Suprapubic skin (tissue), 3 donors: ENCODE data around the gene LPP.

ENCODE experiments used
- CTCF ChIP-seq, 2 donors: fragments of 200-600 bp in 1 of 2; fragments of 450-650 bp in 1 of 2; sonication (generic) in 1 of 2; IDR thresholded peaks; one replicate each; pipeline ENCODE4 v1.5.1; 2016 to 2019; ENCODE audit warnings: antibody characterized with exemption in 2 of 2, mild to moderate bottlenecking in 1 of 2, moderate library complexity in 1 of 2
- EP300 ChIP-seq: sonication (generic); formaldehyde crosslinking; IDR thresholded peaks from one replicate; pipeline ENCODE4 v1.6.1; 2017; ENCODE audit warnings: antibody characterized with exemption

DNA sequence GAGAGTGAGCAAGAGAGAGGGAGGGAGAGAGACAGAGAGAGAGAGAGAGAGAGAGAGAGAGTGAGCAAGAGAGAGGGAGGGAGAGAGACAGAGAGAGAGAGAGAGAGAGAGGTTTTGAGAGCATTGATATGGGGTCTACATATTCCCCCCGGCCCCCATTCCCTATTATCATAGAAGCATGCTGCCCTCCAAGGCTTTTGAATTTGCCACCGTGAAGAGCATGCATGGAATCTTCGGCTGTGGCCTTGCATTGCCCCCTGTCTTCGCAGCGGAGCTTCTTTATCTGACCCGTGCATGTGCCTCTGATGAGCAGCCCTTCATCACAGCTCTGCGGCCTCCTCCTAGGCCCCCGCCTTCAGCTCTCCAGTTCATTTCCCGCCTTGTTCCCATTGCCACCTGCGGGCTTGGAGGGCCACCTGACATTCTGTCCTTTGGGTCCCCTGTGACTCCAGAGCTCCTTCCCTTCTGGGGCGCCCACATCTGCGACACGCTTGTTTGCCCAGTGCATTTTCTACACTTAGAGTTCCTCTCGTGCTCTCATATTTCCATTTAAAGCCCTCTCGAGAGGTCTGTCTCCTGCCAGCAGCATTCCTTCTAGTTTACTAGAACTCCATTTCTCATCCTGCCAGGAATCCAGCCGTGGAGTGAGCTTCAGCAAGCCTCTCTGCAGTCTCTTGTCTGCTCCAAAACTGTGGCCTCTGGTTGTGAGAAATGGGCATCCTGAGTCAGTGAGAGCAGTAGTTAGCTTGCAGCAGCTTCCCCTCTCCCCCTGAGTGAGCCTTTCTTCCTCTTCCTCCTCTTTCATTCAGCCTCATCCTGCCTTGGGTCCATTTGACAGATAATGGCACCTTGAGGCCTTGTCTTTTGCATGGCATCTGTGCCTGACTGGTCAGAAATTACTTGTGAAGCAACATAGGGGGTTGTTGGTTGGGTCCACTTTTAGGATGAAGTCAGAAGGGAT lies 25.3 kb downstream of the LPP start:
- no peak for TF ChIP-seq EP300
- TF ChIP-seq CTCF (IDR thresholded peaks at IDR 0.05), result no peak
